ENCODE results near the gene C19orf53.

DNA sequence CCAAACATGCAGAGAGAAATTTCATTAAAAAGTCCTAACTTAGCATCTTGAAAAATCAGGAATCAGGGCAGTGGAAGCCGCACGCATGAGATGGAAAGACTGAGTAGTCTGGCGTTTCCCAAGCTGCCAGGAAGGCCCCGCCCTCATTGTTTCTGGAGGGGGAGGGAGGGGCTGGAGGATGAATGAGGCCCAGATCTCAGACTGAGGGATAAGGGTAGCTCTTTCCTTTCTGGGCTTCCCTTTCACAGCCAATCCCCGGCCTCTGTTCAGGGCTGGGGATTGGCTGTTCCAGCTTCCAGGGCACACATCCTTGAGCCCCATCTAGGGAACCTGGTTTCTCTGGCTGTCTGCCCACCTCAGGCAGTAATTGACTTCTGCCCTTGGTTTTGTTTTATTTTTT is 7.3 kb downstream of the C19orf53 start:
- TF ChIP-seq EP300 (IDR thresholded peaks at IDR 0.05; ENCODE audit: borderline replicate concordance in 1 of 2, control insufficient read depth in 1 of 2, low read depth in 2 of 2, low read length in 2 of 2) (no peak), REST (IDR thresholded peaks at IDR 0.05; ENCODE audit: low read depth, low read length) (no peak), CEBPB (IDR thresholded peaks at IDR 0.05; ENCODE audit: borderline replicate concordance in 1 of 2, low read depth in 2 of 2, low read length in 2 of 2) (no peak), JUND (IDR thresholded peaks at IDR 0.05; ENCODE audit: low read depth, low read length) (no peak), HDAC2 (IDR thresholded peaks at IDR 0.05) (no peak), NFYB (IDR thresholded peaks at IDR 0.05; ENCODE audit: insufficient read depth, low read depth, low read length) (no peak), NFIC (IDR thresholded peaks at IDR 0.05; ENCODE audit: low read depth, low read length) (no peak)
- TF ChIP-seq, protein P1, sequence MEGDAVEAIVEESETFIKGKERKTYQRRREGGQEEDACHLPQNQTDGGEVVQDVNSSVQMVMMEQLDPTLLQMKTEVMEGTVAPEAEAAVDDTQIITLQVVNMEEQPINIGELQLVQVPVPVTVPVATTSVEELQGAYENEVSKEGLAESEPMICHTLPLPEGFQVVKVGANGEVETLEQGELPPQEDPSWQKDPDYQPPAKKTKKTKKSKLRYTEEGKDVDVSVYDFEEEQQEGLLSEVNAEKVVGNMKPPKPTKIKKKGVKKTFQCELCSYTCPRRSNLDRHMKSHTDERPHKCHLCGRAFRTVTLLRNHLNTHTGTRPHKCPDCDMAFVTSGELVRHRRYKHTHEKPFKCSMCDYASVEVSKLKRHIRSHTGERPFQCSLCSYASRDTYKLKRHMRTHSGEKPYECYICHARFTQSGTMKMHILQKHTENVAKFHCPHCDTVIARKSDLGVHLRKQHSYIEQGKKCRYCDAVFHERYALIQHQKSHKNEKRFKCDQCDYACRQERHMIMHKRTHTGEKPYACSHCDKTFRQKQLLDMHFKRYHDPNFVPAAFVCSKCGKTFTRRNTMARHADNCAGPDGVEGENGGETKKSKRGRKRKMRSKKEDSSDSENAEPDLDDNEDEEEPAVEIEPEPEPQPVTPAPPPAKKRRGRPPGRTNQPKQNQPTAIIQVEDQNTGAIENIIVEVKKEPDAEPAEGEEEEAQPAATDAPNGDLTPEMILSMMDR (IDR thresholded peaks at IDR 0.05 in 2 of 3, conservative IDR thresholded peaks at IDR 0.05 in 1 of 3; ENCODE audit: control insufficient read depth in 2 of 3, extremely low read depth in 1 of 3, insufficient read depth in 1 of 3, low read depth in 3 of 3, low read length in 3 of 3), result no peak

Measured in GM12878 (cell line).